ENCODE data around the gene EFNA2.
"Not testable (repeated sequence)": the region's sequence is repeated elsewhere in the genome, so short reads cannot be mapped to it uniquely, and the experiment has no call there.

The EFNA2 gene

GRCh38 chr19:1318678-1319471 lies 33.2 kb downstream of the EFNA2 start:
- DNase-seq (ENCODE audit: low spot score) = no peak

- not testable (repeated sequence) for DNase-seq (ENCODE audit: low spot score)
Observed at GRCh38 chr19:1320282-1320650, 34.6 kb downstream of the EFNA2 start.

- DNase-seq (ENCODE audit: low spot score) = no peak
Observed at GRCh38 chr19:1321539-1321938, 35.9 kb downstream of the EFNA2 start.

GRCh38 chr19:1322198-1322981 lies 36.7 kb downstream of the EFNA2 start:
- DNase-seq (ENCODE audit: low spot score) = no peak

- DNase-seq (ENCODE audit: low spot score) = no peak
Observed at GRCh38 chr19:1324249-1324805, 38.7 kb downstream of the EFNA2 start.

- peak; percentile 62 for DNase-seq (ENCODE audit: low spot score)
Observed at GRCh38 chr19:1324806-1325567, 39.3 kb downstream of the EFNA2 start.

GRCh38 chr19:1325568-1326294 lies 40.1 kb downstream of the EFNA2 start:
- no peak for DNase-seq (ENCODE audit: low spot score)

GRCh38 chr19:1327125-1327524 lies 41.5 kb downstream of the EFNA2 start:
- DNase-seq (ENCODE audit: low spot score) = no peak

- not testable (repeated sequence) for DNase-seq (ENCODE audit: low spot score)
Observed at GRCh38 chr19:1332208-1332607, 46.5 kb downstream of the EFNA2 start.

GRCh38 chr19:1336079-1336684 lies 50.5 kb downstream of the EFNA2 start:
- DNase-seq (ENCODE audit: low spot score) = no peak

- no peak for DNase-seq (ENCODE audit: low spot score)
Observed at GRCh38 chr19:1340681-1341469, 55.2 kb downstream of the EFNA2 start.

GRCh38 chr19:1343041-1343440 lies 57.4 kb downstream of the EFNA2 start:
- DNase-seq (ENCODE audit: low spot score) = no peak

- no peak for DNase-seq (ENCODE audit: low spot score)
Observed at GRCh38 chr19:1349211-1349610, 63.5 kb downstream of the EFNA2 start.

GRCh38 chr19:1350867-1351266 lies 65.2 kb downstream of the EFNA2 start:
- no peak for DNase-seq (ENCODE audit: low spot score)

All from cerebellar cortex (tissue), 1 donor.